ENCODE results near the gene UBE2H.

DNA sequence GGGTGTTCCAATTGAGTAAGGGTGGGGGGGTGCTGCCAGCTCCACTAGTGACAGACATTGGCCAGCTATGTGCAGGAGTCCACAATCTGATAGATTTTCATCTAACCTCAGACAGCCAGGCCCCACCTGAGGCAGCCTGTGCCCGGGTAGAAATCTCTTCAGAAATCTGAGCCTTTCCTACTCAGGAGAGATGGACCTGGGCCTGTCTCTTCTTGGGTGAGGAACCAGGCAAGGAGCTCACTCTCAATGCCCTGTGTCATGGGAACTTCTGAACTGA, 86.9 kb downstream of the UBE2H start:
- TF ChIP-seq, protein P1, sequence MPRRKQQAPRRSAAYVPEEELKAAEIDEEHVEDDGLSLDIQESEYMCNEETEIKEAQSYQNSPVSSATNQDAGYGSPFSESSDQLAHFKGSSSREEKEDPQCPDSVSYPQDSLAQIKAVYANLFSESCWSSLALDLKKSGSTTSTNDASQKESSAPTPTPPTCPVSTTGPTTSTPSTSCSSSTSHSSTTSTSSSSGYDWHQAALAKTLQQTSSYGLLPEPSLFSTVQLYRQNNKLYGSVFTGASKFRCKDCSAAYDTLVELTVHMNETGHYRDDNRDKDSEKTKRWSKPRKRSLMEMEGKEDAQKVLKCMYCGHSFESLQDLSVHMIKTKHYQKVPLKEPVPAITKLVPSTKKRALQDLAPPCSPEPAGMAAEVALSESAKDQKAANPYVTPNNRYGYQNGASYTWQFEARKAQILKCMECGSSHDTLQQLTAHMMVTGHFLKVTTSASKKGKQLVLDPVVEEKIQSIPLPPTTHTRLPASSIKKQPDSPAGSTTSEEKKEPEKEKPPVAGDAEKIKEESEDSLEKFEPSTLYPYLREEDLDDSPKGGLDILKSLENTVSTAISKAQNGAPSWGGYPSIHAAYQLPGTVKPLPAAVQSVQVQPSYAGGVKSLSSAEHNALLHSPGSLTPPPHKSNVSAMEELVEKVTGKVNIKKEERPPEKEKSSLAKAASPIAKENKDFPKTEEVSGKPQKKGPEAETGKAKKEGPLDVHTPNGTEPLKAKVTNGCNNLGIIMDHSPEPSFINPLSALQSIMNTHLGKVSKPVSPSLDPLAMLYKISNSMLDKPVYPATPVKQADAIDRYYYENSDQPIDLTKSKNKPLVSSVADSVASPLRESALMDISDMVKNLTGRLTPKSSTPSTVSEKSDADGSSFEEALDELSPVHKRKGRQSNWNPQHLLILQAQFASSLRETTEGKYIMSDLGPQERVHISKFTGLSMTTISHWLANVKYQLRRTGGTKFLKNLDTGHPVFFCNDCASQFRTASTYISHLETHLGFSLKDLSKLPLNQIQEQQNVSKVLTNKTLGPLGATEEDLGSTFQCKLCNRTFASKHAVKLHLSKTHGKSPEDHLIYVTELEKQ (tag by site-specific recombination; IDR thresholded peaks at IDR 0.05; ENCODE audit: borderline replicate concordance), result no peak
- TF ChIP-seq, protein P2, sequence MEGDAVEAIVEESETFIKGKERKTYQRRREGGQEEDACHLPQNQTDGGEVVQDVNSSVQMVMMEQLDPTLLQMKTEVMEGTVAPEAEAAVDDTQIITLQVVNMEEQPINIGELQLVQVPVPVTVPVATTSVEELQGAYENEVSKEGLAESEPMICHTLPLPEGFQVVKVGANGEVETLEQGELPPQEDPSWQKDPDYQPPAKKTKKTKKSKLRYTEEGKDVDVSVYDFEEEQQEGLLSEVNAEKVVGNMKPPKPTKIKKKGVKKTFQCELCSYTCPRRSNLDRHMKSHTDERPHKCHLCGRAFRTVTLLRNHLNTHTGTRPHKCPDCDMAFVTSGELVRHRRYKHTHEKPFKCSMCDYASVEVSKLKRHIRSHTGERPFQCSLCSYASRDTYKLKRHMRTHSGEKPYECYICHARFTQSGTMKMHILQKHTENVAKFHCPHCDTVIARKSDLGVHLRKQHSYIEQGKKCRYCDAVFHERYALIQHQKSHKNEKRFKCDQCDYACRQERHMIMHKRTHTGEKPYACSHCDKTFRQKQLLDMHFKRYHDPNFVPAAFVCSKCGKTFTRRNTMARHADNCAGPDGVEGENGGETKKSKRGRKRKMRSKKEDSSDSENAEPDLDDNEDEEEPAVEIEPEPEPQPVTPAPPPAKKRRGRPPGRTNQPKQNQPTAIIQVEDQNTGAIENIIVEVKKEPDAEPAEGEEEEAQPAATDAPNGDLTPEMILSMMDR (tag by site-specific recombination; IDR thresholded peaks at IDR 0.05), result no peak
- TF ChIP-seq SETDB1 (IDR thresholded peaks at IDR 0.05; ENCODE audit: insufficient read length, low read length) (no peak), ZBTB17 (tag by site-specific recombination; IDR thresholded peaks at IDR 0.05) (no peak), ZNF16 (tag by site-specific recombination; IDR thresholded peaks at IDR 0.05; ENCODE audit: low read depth) (no peak), ZNF121 (tag by site-specific recombination; IDR thresholded peaks at IDR 0.05) (no peak), ZNF311 (tag by site-specific recombination; IDR thresholded peaks at IDR 0.05; ENCODE audit: borderline replicate concordance) (no peak), YY2 (tag by site-specific recombination; IDR thresholded peaks at IDR 0.05) (no peak), ZNF792 (tag by site-specific recombination; IDR thresholded peaks at IDR 0.05) (no peak), ZNF366 (tag by site-specific recombination; conservative IDR thresholded peaks at IDR 0.05) (no peak), KLF1 (tag by site-specific recombination; IDR thresholded peaks at IDR 0.05) (no peak)
- TF ChIP-seq, protein P3, sequence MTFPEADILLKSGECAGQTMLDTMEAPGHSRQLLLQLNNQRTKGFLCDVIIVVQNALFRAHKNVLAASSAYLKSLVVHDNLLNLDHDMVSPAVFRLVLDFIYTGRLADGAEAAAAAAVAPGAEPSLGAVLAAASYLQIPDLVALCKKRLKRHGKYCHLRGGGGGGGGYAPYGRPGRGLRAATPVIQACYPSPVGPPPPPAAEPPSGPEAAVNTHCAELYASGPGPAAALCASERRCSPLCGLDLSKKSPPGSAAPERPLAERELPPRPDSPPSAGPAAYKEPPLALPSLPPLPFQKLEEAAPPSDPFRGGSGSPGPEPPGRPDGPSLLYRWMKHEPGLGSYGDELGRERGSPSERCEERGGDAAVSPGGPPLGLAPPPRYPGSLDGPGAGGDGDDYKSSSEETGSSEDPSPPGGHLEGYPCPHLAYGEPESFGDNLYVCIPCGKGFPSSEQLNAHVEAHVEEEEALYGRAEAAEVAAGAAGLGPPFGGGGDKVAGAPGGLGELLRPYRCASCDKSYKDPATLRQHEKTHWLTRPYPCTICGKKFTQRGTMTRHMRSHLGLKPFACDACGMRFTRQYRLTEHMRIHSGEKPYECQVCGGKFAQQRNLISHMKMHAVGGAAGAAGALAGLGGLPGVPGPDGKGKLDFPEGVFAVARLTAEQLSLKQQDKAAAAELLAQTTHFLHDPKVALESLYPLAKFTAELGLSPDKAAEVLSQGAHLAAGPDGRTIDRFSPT (tag by site-specific recombination; IDR thresholded peaks at IDR 0.05), result no peak
- TF ChIP-seq, protein P4, sequence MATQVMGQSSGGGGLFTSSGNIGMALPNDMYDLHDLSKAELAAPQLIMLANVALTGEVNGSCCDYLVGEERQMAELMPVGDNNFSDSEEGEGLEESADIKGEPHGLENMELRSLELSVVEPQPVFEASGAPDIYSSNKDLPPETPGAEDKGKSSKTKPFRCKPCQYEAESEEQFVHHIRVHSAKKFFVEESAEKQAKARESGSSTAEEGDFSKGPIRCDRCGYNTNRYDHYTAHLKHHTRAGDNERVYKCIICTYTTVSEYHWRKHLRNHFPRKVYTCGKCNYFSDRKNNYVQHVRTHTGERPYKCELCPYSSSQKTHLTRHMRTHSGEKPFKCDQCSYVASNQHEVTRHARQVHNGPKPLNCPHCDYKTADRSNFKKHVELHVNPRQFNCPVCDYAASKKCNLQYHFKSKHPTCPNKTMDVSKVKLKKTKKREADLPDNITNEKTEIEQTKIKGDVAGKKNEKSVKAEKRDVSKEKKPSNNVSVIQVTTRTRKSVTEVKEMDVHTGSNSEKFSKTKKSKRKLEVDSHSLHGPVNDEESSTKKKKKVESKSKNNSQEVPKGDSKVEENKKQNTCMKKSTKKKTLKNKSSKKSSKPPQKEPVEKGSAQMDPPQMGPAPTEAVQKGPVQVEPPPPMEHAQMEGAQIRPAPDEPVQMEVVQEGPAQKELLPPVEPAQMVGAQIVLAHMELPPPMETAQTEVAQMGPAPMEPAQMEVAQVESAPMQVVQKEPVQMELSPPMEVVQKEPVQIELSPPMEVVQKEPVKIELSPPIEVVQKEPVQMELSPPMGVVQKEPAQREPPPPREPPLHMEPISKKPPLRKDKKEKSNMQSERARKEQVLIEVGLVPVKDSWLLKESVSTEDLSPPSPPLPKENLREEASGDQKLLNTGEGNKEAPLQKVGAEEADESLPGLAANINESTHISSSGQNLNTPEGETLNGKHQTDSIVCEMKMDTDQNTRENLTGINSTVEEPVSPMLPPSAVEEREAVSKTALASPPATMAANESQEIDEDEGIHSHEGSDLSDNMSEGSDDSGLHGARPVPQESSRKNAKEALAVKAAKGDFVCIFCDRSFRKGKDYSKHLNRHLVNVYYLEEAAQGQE (tag by site-specific recombination; IDR thresholded peaks at IDR 0.05), result no peak

Data from HEK293 (cell line).